GM10266 (cell line): ENCODE data around the gene ALDH1B1.

Source experiments
- DNase-seq: peaks from one replicate; pipeline ENCODE4 v3.0.0; 2012; ENCODE audit errors: extremely low spot score
- TF ChIP-seq, protein P1 (sequence below): IDR thresholded peaks from 2 replicates; pipeline ENCODE4 v1.5.1; 2012; ENCODE audit warnings: mild to moderate bottlenecking, low read depth; ENCODE audit not compliant: control insufficient read depth, insufficient read depth; ENCODE audit errors: missing control alignments

The ALDH1B1 gene

DNA sequence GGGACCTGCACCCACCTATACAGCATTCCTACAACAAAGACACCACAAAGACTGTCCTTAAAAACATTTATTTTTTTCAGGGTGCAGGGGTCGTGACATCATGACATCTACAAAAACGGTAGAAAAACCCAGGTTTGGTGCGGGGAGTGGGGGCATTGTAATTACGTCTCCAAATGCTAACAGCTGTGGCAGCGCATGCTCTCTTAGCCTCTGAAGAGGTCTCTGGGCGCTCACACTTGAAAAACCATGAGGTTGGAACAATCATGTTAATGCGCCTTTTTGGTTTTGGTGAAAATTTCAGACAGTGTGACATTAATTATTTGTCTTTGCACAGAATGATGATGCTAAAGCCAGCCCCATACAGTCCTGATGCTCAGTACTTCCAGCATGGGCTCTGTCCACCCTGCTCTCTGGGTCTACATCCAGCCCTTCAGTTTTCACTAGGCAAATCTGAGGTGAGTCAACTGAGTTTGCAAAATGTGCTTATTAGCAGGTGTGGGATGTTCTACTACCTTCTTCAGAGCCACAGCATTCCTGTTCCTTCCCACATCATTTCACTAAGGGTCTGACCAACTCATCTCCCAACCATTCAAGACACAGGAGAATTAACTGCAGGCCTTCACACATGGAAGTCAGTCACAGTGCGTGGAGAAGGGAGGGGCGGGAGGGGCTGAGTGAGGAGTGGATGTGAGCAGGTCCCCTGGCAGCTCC lies 14.1 kb downstream of the ALDH1B1 start:
- no peak for DNase-seq
- TF ChIP-seq, protein P1, sequence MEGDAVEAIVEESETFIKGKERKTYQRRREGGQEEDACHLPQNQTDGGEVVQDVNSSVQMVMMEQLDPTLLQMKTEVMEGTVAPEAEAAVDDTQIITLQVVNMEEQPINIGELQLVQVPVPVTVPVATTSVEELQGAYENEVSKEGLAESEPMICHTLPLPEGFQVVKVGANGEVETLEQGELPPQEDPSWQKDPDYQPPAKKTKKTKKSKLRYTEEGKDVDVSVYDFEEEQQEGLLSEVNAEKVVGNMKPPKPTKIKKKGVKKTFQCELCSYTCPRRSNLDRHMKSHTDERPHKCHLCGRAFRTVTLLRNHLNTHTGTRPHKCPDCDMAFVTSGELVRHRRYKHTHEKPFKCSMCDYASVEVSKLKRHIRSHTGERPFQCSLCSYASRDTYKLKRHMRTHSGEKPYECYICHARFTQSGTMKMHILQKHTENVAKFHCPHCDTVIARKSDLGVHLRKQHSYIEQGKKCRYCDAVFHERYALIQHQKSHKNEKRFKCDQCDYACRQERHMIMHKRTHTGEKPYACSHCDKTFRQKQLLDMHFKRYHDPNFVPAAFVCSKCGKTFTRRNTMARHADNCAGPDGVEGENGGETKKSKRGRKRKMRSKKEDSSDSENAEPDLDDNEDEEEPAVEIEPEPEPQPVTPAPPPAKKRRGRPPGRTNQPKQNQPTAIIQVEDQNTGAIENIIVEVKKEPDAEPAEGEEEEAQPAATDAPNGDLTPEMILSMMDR: no peak

DNA sequence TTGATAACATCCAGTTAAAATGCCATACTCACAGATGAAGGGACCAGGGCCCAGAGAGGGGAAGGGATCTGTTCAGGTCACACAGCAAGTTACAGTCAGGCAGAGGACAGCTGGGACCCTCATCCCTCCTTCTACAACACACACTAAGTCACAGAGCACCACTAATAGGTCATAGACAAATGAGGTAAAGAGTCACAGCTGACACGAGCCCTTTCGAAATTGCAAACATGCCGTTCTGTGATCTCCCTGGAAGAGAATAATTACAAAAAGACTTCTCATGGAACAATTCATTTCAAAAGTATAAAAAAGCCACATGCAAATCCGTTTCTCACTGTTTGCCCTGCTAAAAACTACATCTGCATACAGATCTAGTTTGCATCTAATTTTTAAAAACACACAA lies 16.2 kb downstream of the ALDH1B1 start:
- DNase-seq: no peak
- TF ChIP-seq, protein P1: no peak

DNA sequence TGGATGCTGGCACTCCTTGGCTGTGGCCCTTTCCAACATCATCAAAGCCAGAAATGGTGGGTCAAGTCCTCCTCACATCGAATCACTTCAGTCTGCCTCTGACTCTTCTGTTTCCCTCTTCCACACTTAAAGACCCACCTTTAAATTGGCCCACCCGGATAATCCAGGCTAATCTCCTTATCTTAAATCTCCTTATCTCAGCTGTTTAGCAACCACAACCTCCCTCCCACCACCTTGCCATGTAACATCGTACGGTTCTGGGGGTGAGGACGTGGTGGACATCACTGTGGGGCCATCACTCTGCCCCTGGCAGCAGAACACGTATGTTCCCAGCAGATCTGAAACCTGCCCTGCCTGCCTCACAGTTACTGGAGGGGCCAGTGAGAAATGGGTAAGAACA lies 20.2 kb downstream of the ALDH1B1 start:
- TF ChIP-seq, protein P1: no peak

DNA sequence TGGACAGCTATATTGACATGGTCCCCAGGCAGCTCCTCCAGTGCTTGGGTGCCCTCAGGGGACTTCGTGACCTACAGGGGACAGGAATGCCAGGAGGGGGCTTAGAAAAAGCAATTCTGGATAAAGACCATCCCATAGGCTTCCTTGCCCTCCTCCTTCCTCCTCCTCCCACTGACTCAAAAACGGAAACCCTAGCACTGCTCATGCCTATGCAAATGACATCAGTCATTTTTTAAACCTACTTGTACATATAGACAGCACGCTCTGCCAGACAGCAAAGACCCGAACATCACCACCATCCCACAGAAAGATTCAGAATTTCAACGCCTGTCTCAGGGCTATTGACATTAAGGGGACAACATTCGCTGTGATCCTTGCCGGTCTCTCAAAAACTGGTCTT lies 20.8 kb downstream of the ALDH1B1 start:
- no peak for DNase-seq
- TF ChIP-seq, protein P1: no peak

More for the DNA sequence above, 20.2 kb downstream of the ALDH1B1 start:
- DNase-seq: no peak

DNA sequence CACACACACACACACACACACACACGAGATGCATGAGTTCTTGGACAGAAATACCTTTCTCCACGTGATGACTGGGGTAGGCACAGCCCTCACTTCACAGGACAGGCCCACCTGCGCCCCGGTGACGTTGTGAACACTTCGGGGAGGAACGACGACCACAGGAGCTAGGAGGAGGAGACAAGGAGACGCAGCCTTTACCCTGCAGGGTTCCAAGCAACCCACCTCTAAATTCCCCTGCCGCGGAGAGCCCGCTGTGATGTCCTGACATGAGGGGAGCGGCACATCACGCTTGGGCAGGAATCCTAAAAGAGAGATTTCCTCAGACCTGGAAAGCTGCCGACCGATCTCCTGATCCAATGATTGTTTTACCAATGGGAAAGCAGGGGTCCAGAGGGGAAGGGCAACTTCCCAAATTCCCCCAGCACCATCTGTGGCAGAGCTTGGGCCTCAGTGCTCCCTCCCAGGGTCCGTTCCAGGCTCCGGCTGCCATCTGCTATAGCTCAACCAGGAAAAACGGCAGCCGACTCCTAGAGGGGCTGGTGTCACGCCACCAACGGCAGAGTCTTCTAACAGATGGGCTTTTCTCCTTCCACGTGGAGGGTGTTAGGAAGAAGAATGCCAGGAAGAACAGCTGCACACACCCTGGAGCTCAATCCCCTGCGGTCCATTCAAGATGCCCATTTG lies 21.7 kb downstream of the ALDH1B1 start:
- TF ChIP-seq, protein P1: no peak
- no peak for DNase-seq

DNA sequence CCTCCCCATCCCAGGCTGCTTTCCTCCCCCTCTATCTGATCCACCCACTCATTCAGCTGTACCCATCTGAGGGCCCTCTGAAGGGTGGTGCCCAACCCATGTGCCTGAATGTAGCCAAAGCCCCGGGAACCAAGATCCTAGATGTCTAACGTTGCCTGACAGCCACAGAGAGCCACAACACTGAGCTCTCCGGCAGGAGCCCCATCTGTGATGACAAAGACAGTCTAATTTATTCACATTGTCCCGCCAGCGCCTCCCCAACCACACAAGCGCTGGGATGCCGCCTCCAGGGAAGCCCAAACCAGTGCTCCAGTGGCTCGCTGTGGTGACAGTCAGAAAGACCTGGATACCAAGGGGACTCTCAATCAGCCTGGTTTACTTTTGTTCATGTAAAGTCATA lies 23.4 kb downstream of the ALDH1B1 start:
- no peak for DNase-seq
- TF ChIP-seq, protein P1: no peak

DNA sequence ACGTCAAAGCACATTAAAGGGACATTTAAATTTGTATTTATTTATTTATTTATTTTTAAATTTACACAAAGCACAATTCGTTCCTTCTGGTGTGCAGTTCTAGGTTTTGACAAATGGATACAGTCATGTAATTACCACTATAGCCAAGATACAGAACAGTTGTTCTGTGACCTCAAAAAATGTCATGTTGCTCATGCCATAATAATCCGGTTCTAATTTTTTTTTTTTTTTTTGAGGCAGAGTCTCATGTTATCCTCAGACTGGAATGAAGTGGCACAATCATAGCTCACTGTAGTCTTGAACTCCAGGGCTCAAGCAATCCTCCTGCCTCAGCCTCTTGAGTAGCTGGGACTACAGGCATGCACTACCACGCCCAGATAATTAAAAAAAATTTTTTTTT lies 24.0 kb downstream of the ALDH1B1 start:
- TF ChIP-seq, protein P1: no peak
- DNase-seq: no peak
